ENCODE data around the gene WDR64.

- TF ChIP-seq CTCF (IDR thresholded peaks at IDR 0.05) (no peak), POLR2A (IDR thresholded peaks at IDR 0.05) (no peak)
These were observed 187.4 kb downstream of the WDR64 start for GRCh38 chr1:241839369-241839979.

Measured in heart left ventricle (tissue), 13 donors.